ENCODE results near the gene DLG5. TPM values are rescaled to one million over a fixed set of nuclear protein-coding genes. Genes with fewer than 3 reads are reported as not detected.

DLG5 gene
- total RNA-seq, 1 donor from 2014 or later = 5.4 TPM

GRCh38 chr10:77901743-77902142 is 24.8 kb downstream of the DLG5 start:
- DNase-seq = no peak
- Mint-ChIP-seq H3K4me1 (no peaks in the 10 kb centered on the region), H3K36me3 (ENCODE audit: low read depth) (no peaks in the 10 kb centered on the region), H3K27me3 (peaks cover 3% of the 10 kb centered on the region), H3K9me3 (no peaks in the 10 kb centered on the region), H3K27ac (no peak overlapping the region), H3K4me3 (no peak overlapping the region)
- intact Hi-C loops (cut with micrococcal nuclease) = no loop called here

GRCh38 chr10:77899690-77900089 is 26.9 kb downstream of the DLG5 start:
- no peaks in the 10 kb centered on the region for H3K4me1 Mint-ChIP-seq
- H3K4me3 Mint-ChIP-seq = no peak overlapping the region
- peaks cover 5% of the 10 kb centered on the region for H3K27me3 Mint-ChIP-seq
- DNase-seq = no peak
- no peak overlapping the region for H3K27ac Mint-ChIP-seq
- H3K36me3 Mint-ChIP-seq (ENCODE audit: low read depth) = no peaks in the 10 kb centered on the region
- intact Hi-C loops (cut with micrococcal nuclease) = no loop called here
- no peaks in the 10 kb centered on the region for H3K9me3 Mint-ChIP-seq

GRCh38 chr10:77899080-77899477 is 27.5 kb downstream of the DLG5 start:
- H3K4me3 Mint-ChIP-seq = no peak overlapping the region
- peaks cover 5% of the 10 kb centered on the region for H3K27me3 Mint-ChIP-seq
- no peaks in the 10 kb centered on the region for H3K9me3 Mint-ChIP-seq
- H3K36me3 Mint-ChIP-seq (ENCODE audit: low read depth) = no peaks in the 10 kb centered on the region
- peaks cover under 1% of the 10 kb centered on the region for H3K4me1 Mint-ChIP-seq
- intact Hi-C loops (cut with micrococcal nuclease) = no loop called here
- DNase-seq = no peak
- no peak overlapping the region for H3K27ac Mint-ChIP-seq

- Mint-ChIP-seq H3K36me3 (ENCODE audit: low read depth) (no peaks in the 10 kb centered on the region), H3K27me3 (peaks cover 5% of the 10 kb centered on the region), H3K9me3 (no peaks in the 10 kb centered on the region), H3K27ac (no peak overlapping the region), H3K4me1 (peaks cover 4% of the 10 kb centered on the region), H3K4me3 (no peak overlapping the region)
- no peak for DNase-seq
- intact Hi-C loops (cut with micrococcal nuclease) = no loop called here
Observed at GRCh38 chr10:77898323-77899079, 28.1 kb downstream of the DLG5 start.

GRCh38 chr10:77896058-77896457 is 30.5 kb downstream of the DLG5 start:
- H3K27ac Mint-ChIP-seq = no peak overlapping the region
- H3K4me1 Mint-ChIP-seq = peaks cover 4% of the 10 kb centered on the region
- no peak overlapping the region for H3K4me3 Mint-ChIP-seq
- H3K27me3 Mint-ChIP-seq = peaks cover 5% of the 10 kb centered on the region
- no peak for DNase-seq
- H3K9me3 Mint-ChIP-seq = no peaks in the 10 kb centered on the region
- H3K36me3 Mint-ChIP-seq (ENCODE audit: low read depth) = no peaks in the 10 kb centered on the region
- intact Hi-C loops (cut with micrococcal nuclease) = no loop called here

- peaks cover 4% of the 10 kb centered on the region for H3K4me1 Mint-ChIP-seq
- no peaks in the 10 kb centered on the region for H3K9me3 Mint-ChIP-seq
- peaks cover 2% of the 10 kb centered on the region for H3K27me3 Mint-ChIP-seq
- no peak overlapping the region for H3K4me3 Mint-ChIP-seq
- DNase-seq = no peak
- no peaks in the 10 kb centered on the region for H3K36me3 Mint-ChIP-seq (ENCODE audit: low read depth)
- intact Hi-C loops (cut with micrococcal nuclease) = no loop called here
- no peak overlapping the region for H3K27ac Mint-ChIP-seq
Observed at GRCh38 chr10:77894058-77894457, 32.5 kb downstream of the DLG5 start.

GRCh38 chr10:77893386-77893785 is 33.2 kb downstream of the DLG5 start:
- H3K9me3 Mint-ChIP-seq = no peaks in the 10 kb centered on the region
- no peak for DNase-seq
- H3K27ac Mint-ChIP-seq = no peak overlapping the region
- H3K36me3 Mint-ChIP-seq (ENCODE audit: low read depth) = no peaks in the 10 kb centered on the region
- intact Hi-C loops (cut with micrococcal nuclease) = no loop called here
- H3K4me1 Mint-ChIP-seq = peaks cover 7% of the 10 kb centered on the region
- no peak overlapping the region for H3K4me3 Mint-ChIP-seq
- H3K27me3 Mint-ChIP-seq = peaks cover 2% of the 10 kb centered on the region

GRCh38 chr10:77892761-77893160 is 33.8 kb downstream of the DLG5 start:
- Mint-ChIP-seq H3K36me3 (ENCODE audit: low read depth) (no peaks in the 10 kb centered on the region), H3K27ac (no peak overlapping the region), H3K27me3 (peaks cover 2% of the 10 kb centered on the region), H3K9me3 (no peaks in the 10 kb centered on the region), H3K4me1 (peaks cover 8% of the 10 kb centered on the region), H3K4me3 (no peak overlapping the region)
- intact Hi-C loops (cut with micrococcal nuclease) = no loop called here
- no peak for DNase-seq

- H3K27ac Mint-ChIP-seq = no peak overlapping the region
- H3K27me3 Mint-ChIP-seq = peaks cover 2% of the 10 kb centered on the region
- H3K36me3 Mint-ChIP-seq (ENCODE audit: low read depth) = no peaks in the 10 kb centered on the region
- DNase-seq = no peak
- H3K4me3 Mint-ChIP-seq = no peak overlapping the region
- H3K4me1 Mint-ChIP-seq = peaks cover 8% of the 10 kb centered on the region
- no peaks in the 10 kb centered on the region for H3K9me3 Mint-ChIP-seq
- intact Hi-C loops (cut with micrococcal nuclease) = no loop called here
Observed at GRCh38 chr10:77892021-77892739, 34.4 kb downstream of the DLG5 start.

- peaks cover 8% of the 10 kb centered on the region for H3K4me1 Mint-ChIP-seq
- no peaks in the 10 kb centered on the region for H3K36me3 Mint-ChIP-seq (ENCODE audit: low read depth)
- H3K4me3 Mint-ChIP-seq = no peak overlapping the region
- H3K27ac Mint-ChIP-seq = no peak overlapping the region
- no peaks in the 10 kb centered on the region for H3K9me3 Mint-ChIP-seq
- intact Hi-C loops (cut with micrococcal nuclease) = no loop called here
- H3K27me3 Mint-ChIP-seq = no peaks in the 10 kb centered on the region
- no peak for DNase-seq
Observed at GRCh38 chr10:77890097-77890496, 36.5 kb downstream of the DLG5 start.

- Mint-ChIP-seq H3K9me3 (no peaks in the 10 kb centered on the region), H3K4me1 (peaks cover 8% of the 10 kb centered on the region), H3K4me3 (no peak overlapping the region), H3K27me3 (no peaks in the 10 kb centered on the region), H3K36me3 (ENCODE audit: low read depth) (no peaks in the 10 kb centered on the region), H3K27ac (no peak overlapping the region)
- intact Hi-C loops (cut with micrococcal nuclease) = no loop called here
- no peak for DNase-seq
Observed at GRCh38 chr10:77889277-77889903, 37.2 kb downstream of the DLG5 start.

GRCh38 chr10:77888356-77888703 is 38.2 kb downstream of the DLG5 start:
- H3K4me1 Mint-ChIP-seq = peaks cover 4% of the 10 kb centered on the region
- no peak overlapping the region for H3K4me3 Mint-ChIP-seq
- no peaks in the 10 kb centered on the region for H3K36me3 Mint-ChIP-seq (ENCODE audit: low read depth)
- no peaks in the 10 kb centered on the region for H3K27me3 Mint-ChIP-seq
- no peaks in the 10 kb centered on the region for H3K9me3 Mint-ChIP-seq
- DNase-seq = no peak
- intact Hi-C loops (cut with micrococcal nuclease) = no loop called here
- H3K27ac Mint-ChIP-seq = no peak overlapping the region

GRCh38 chr10:77887631-77888355 is 38.8 kb downstream of the DLG5 start:
- no peak for DNase-seq
- Mint-ChIP-seq H3K4me1 (peaks cover 4% of the 10 kb centered on the region), H3K36me3 (ENCODE audit: low read depth) (no peaks in the 10 kb centered on the region), H3K27ac (no peak overlapping the region), H3K9me3 (no peaks in the 10 kb centered on the region), H3K4me3 (no peak overlapping the region), H3K27me3 (no peaks in the 10 kb centered on the region)
- intact Hi-C loops (cut with micrococcal nuclease) = no loop called here

Measured in activated CD4-positive, alpha-beta T cell treated with anti-CD3 and anti-CD28 coated beads, Interleukin-2, amount 10 ng/mL, durations not matched to agents 24 days and 14 days (primary cell).